H1 (cell line): ENCODE data around the gene NOC3L. TPM values are rescaled to one million over a fixed set of nuclear protein-coding genes. Genes with fewer than 3 reads are reported as not detected.

Experiments
- BRCA1 ChIP-seq: IDR thresholded peaks from 2 replicates; pipeline ENCODE4 v1.6.1; 2012; ENCODE audit warnings: low read depth, low read length, improper control_type of control experiment
- GTF2F1 ChIP-seq: IDR thresholded peaks from 2 replicates; pipeline ENCODE4 v1.6.1; 2012; ENCODE audit warnings: low read depth, low read length, improper control_type of control experiment, borderline replicate concordance
- KDM1A ChIP-seq: fragments of 200-600, 300-600 bp; sonication (generic); IDR thresholded peaks from 2 replicates; pipeline ENCODE4 v1.7.1; 2016; ENCODE audit warnings: mild to moderate bottlenecking, low read length, borderline replicate concordance
- MAFK ChIP-seq: IDR thresholded peaks from 2 replicates; pipeline ENCODE4 v1.6.1; 2012; ENCODE audit warnings: low read depth, mild to moderate bottlenecking, improper control_type of control experiment, low read length
- SIRT6 ChIP-seq: IDR thresholded peaks from one replicate; pipeline ENCODE4 v1.7.1; 2012; ENCODE audit warnings: low read length, inconsistent platforms
- SP1 ChIP-seq: IDR thresholded peaks from 2 replicates; pipeline ENCODE4 v1.6.1; 2011; ENCODE audit warnings: low read depth, low read length
- polyA plus RNA-seq, 7 experiments: library from polyadenylated mRNA; depleted of rRNA in 3 of 7; stranded (reverse) in 5 of 7; unstranded in 2 of 7; fragments of >200 nt in 5 of 7; fragments of 200-250 nt in 2 of 7; gene quantifications; 1 replicate in 5 of 7; 2 replicates in 1 of 7; 4 replicates in 1 of 7; pipeline versions ENCODE4 v1.2.1 to v1.2.3, GENCODE V29; 2011 to 2013; ENCODE audit warnings: missing spikeins in 2 of 7, mixed read lengths in 2 of 7
- total RNA-seq: library from RNA; stranded (reverse); fragmentation: NEBNext Ultra II Directional; extraction: Animal tissue kit (Norgen Biotek cat#: 25700); gene quantifications from 2 replicates; pipeline ENCODE4 v1.2.1, GENCODE V29; 2021
- TF ChIP-seq, protein P1 (sequence below): fragments of 300-600 bp; sonication (generic); IDR thresholded peaks from 2 replicates; pipeline ENCODE4 v1.7.1; 2012; ENCODE audit warnings: low read length, moderate library complexity, mild to moderate bottlenecking, inconsistent platforms; ENCODE audit not compliant: insufficient replicate concordance
- TF ChIP-seq, protein P2 (sequence below): IDR thresholded peaks from 2 replicates; pipeline ENCODE4 v1.6.1; 2012; ENCODE audit warnings: inconsistent platforms
- TF ChIP-seq, protein P3 (sequence below), 3 experiments: IDR thresholded peaks; 1 replicate in 2 of 3; 2 replicates in 1 of 3; pipeline versions ENCODE4 v1.5.1 to v1.6.1; 2011; ENCODE audit warnings: low read length in 3 of 3, mild to moderate bottlenecking in 3 of 3, inconsistent platforms in 2 of 3, low read depth in 1 of 3, moderate library complexity in 1 of 3; ENCODE audit not compliant: insufficient read depth in 1 of 3; ENCODE audit errors: control extremely low read depth in 1 of 3

NOC3L gene
- total and polyA plus RNA-seq, 2 of the 8 experiments (the other 6 are each of a cell fraction or from before 2014, with no cell fraction given) = 7.1 to 39.1 TPM

DNA sequence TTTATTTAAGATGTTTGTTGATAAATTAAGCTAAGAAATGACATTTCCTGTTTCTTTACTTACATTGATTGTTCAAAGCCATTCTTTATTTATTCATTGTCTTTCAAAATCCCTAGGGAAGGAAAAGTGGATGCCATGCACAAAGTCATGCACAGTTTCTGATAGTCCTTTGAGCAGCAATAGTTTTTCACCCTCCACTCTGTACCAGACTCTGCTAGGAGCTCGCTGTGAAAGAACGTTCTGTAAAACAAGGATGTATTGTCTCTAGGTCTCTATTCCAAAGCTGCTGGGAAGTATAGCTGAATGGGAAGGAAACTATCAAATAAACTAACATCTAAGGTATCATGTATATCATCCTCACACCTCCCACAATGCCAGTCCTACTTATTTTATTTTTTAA is 7.8 kb upstream of the NOC3L start (continued):
- TF ChIP-seq, protein P1, sequence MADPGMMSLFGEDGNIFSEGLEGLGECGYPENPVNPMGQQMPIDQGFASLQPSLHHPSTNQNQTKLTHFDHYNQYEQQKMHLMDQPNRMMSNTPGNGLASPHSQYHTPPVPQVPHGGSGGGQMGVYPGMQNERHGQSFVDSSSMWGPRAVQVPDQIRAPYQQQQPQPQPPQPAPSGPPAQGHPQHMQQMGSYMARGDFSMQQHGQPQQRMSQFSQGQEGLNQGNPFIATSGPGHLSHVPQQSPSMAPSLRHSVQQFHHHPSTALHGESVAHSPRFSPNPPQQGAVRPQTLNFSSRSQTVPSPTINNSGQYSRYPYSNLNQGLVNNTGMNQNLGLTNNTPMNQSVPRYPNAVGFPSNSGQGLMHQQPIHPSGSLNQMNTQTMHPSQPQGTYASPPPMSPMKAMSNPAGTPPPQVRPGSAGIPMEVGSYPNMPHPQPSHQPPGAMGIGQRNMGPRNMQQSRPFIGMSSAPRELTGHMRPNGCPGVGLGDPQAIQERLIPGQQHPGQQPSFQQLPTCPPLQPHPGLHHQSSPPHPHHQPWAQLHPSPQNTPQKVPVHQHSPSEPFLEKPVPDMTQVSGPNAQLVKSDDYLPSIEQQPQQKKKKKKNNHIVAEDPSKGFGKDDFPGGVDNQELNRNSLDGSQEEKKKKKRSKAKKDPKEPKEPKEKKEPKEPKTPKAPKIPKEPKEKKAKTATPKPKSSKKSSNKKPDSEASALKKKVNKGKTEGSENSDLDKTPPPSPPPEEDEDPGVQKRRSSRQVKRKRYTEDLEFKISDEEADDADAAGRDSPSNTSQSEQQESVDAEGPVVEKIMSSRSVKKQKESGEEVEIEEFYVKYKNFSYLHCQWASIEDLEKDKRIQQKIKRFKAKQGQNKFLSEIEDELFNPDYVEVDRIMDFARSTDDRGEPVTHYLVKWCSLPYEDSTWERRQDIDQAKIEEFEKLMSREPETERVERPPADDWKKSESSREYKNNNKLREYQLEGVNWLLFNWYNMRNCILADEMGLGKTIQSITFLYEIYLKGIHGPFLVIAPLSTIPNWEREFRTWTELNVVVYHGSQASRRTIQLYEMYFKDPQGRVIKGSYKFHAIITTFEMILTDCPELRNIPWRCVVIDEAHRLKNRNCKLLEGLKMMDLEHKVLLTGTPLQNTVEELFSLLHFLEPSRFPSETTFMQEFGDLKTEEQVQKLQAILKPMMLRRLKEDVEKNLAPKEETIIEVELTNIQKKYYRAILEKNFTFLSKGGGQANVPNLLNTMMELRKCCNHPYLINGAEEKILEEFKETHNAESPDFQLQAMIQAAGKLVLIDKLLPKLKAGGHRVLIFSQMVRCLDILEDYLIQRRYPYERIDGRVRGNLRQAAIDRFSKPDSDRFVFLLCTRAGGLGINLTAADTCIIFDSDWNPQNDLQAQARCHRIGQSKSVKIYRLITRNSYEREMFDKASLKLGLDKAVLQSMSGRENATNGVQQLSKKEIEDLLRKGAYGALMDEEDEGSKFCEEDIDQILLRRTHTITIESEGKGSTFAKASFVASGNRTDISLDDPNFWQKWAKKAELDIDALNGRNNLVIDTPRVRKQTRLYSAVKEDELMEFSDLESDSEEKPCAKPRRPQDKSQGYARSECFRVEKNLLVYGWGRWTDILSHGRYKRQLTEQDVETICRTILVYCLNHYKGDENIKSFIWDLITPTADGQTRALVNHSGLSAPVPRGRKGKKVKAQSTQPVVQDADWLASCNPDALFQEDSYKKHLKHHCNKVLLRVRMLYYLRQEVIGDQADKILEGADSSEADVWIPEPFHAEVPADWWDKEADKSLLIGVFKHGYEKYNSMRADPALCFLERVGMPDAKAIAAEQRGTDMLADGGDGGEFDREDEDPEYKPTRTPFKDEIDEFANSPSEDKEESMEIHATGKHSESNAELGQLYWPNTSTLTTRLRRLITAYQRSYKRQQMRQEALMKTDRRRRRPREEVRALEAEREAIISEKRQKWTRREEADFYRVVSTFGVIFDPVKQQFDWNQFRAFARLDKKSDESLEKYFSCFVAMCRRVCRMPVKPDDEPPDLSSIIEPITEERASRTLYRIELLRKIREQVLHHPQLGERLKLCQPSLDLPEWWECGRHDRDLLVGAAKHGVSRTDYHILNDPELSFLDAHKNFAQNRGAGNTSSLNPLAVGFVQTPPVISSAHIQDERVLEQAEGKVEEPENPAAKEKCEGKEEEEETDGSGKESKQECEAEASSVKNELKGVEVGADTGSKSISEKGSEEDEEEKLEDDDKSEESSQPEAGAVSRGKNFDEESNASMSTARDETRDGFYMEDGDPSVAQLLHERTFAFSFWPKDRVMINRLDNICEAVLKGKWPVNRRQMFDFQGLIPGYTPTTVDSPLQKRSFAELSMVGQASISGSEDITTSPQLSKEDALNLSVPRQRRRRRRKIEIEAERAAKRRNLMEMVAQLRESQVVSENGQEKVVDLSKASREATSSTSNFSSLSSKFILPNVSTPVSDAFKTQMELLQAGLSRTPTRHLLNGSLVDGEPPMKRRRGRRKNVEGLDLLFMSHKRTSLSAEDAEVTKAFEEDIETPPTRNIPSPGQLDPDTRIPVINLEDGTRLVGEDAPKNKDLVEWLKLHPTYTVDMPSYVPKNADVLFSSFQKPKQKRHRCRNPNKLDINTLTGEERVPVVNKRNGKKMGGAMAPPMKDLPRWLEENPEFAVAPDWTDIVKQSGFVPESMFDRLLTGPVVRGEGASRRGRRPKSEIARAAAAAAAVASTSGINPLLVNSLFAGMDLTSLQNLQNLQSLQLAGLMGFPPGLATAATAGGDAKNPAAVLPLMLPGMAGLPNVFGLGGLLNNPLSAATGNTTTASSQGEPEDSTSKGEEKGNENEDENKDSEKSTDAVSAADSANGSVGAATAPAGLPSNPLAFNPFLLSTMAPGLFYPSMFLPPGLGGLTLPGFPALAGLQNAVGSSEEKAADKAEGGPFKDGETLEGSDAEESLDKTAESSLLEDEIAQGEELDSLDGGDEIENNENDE = no peak
- TF ChIP-seq GTF2F1 = no peak
- TF ChIP-seq KDM1A = no peak
- no peak for TF ChIP-seq MAFK
- TF ChIP-seq, protein P2, sequence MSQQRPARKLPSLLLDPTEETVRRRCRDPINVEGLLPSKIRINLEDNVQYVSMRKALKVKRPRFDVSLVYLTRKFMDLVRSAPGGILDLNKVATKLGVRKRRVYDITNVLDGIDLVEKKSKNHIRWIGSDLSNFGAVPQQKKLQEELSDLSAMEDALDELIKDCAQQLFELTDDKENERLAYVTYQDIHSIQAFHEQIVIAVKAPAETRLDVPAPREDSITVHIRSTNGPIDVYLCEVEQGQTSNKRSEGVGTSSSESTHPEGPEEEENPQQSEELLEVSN = no peak
- TF ChIP-seq, protein P3, sequence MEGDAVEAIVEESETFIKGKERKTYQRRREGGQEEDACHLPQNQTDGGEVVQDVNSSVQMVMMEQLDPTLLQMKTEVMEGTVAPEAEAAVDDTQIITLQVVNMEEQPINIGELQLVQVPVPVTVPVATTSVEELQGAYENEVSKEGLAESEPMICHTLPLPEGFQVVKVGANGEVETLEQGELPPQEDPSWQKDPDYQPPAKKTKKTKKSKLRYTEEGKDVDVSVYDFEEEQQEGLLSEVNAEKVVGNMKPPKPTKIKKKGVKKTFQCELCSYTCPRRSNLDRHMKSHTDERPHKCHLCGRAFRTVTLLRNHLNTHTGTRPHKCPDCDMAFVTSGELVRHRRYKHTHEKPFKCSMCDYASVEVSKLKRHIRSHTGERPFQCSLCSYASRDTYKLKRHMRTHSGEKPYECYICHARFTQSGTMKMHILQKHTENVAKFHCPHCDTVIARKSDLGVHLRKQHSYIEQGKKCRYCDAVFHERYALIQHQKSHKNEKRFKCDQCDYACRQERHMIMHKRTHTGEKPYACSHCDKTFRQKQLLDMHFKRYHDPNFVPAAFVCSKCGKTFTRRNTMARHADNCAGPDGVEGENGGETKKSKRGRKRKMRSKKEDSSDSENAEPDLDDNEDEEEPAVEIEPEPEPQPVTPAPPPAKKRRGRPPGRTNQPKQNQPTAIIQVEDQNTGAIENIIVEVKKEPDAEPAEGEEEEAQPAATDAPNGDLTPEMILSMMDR (IDR thresholded peaks at IDR 0.05; ENCODE audit: control extremely low read depth in 1 of 3, insufficient read depth in 1 of 3, low read depth in 1 of 3, low read length in 3 of 3) = no peak
- no peak for TF ChIP-seq BRCA1
- TF ChIP-seq SIRT6 = no peak
- TF ChIP-seq SP1 = no peak
